ENCODE measurements around the gene USH2A. TPM values are rescaled to one million over a fixed set of nuclear protein-coding genes. Genes with fewer than 3 reads are reported as not detected.

The USH2A gene
- total RNA-seq, 4 donors from 2014 or later = under 0.01 to 1.0 (median under 0.01) TPM; not detected in 1

DNA sequence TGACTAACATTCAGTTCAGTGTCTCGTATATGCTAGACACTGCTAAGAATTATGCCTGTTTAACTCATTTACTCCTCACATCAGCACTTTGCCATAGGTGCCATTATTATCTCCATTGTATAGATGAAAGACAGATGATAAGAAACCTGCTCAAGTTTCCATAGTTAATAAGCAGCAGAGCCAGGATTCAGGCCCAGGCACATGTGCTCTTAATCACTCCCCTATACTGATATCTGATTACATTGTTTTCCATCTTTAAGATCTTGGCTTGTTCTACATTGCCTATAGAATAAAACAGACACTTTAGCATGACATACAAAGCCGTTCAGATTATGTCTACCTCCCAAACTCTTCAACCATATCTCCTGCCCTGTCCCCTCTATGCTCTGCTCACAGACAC, 30.5 kb upstream of the USH2A start:
- H3K36me3 ChIP-seq = no peaks in the 10 kb centered on the region
- H3K27ac ChIP-seq = no peak overlapping the region
- H3K4me1 ChIP-seq = no peaks in the 10 kb centered on the region
- 61 to 67% methylated on average over 2 of the region's 2 CpGs for WGBS, 2 donors
- no peaks in the 10 kb centered on the region for H3K9me3 ChIP-seq
- no peak for DNase-seq (ENCODE audit: low spot score in 2 of 2)
- TF ChIP-seq CTCF (IDR thresholded peaks at IDR 0.05) (no peak), POLR2A (IDR thresholded peaks at IDR 0.05) (no peak)
- no peaks in the 10 kb centered on the region for H3K27me3 ChIP-seq
- H3K4me3 ChIP-seq = no peak overlapping the region

- Histone ChIP-seq H3K4me1 (no peaks in the 10 kb centered on the region), H3K9me3 (no peaks in the 10 kb centered on the region), H3K36me3 (no peaks in the 10 kb centered on the region), H3K27ac (no peak overlapping the region), H3K4me3 (no peak overlapping the region), H3K27me3 (no peaks in the 10 kb centered on the region)
- TF ChIP-seq EP300 (IDR thresholded peaks at IDR 0.05) (no peak), POLR2A (IDR thresholded peaks at IDR 0.05) (no peak), CTCF (IDR thresholded peaks at IDR 0.05) (no peak)
- WGBS, 2 donors = 37 to 45% methylated on average over 3 of the region's 3 CpGs
- no peak for DNase-seq (ENCODE audit: low spot score in 2 of 2)
Observed at GRCh38 chr1:216450227-216450626, 27.0 kb upstream of the USH2A start.

DNA sequence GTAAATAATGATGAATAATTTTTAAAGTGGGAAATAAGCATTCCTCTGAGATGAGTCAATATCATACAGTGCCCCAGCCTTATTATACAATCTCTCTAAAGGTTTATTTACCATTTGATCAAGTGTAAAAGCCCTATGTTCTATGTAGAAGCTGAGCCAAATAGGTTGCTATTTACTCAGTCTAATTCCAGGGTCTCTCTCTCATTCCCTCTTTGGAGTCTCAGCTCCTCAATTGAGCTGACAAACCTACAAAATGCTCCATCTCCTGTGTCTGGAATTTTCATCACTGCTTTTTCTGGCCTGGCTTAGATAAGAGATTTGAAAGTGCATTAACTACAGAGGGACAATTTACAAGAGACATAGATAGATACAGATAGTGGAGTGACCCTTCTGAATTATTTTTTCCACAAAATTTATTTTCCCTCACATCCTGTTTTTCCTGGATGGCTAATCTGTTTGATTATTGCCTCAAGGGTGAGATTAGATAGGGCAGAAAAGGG, 24.8 kb upstream of the USH2A start:
- H3K4me3 ChIP-seq = no peak overlapping the region
- H3K27me3 ChIP-seq = no peaks in the 10 kb centered on the region
- no peaks in the 10 kb centered on the region for H3K9me3 ChIP-seq
- no peaks in the 10 kb centered on the region for H3K4me1 ChIP-seq
- DNase-seq (ENCODE audit: low spot score in 2 of 2) = no peak
- H3K36me3 ChIP-seq = no peaks in the 10 kb centered on the region
- no peak for TF ChIP-seq CTCF (IDR thresholded peaks at IDR 0.05)
- no peak for TF ChIP-seq EP300 (IDR thresholded peaks at IDR 0.05)
- TF ChIP-seq POLR2A (IDR thresholded peaks at IDR 0.05) = no peak
- no peak overlapping the region for H3K27ac ChIP-seq

GRCh38 chr1:216437603-216438002, 14.4 kb upstream of the USH2A start:
- Histone ChIP-seq H3K36me3 (no peaks in the 10 kb centered on the region), H3K27me3 (no peaks in the 10 kb centered on the region), H3K9me3 (no peaks in the 10 kb centered on the region), H3K27ac (no peak overlapping the region), H3K4me1 (no peaks in the 10 kb centered on the region), H3K4me3 (no peak overlapping the region)
- 80 to 82% methylated on average over 5 of the region's 5 CpGs for WGBS, 2 donors
- DNase-seq (ENCODE audit: low spot score in 2 of 2) = no peak
- TF ChIP-seq EP300 (IDR thresholded peaks at IDR 0.05) (no peak), CTCF (IDR thresholded peaks at IDR 0.05) (no peak), POLR2A (IDR thresholded peaks at IDR 0.05) (no peak)

GRCh38 chr1:216434232-216434631, 11.0 kb upstream of the USH2A start:
- no peaks in the 10 kb centered on the region for H3K9me3 ChIP-seq

More at GRCh38 chr1:216434232-216434631, 11.0 kb upstream of the USH2A start:
- no peak overlapping the region for H3K27ac ChIP-seq
- H3K27me3 ChIP-seq = no peaks in the 10 kb centered on the region
- no peak overlapping the region for H3K4me3 ChIP-seq
- no peaks in the 10 kb centered on the region for H3K4me1 ChIP-seq
- no peak for DNase-seq (ENCODE audit: low spot score in 2 of 2)
- TF ChIP-seq EP300 (IDR thresholded peaks at IDR 0.05) (no peak), CTCF (IDR thresholded peaks at IDR 0.05) (no peak), POLR2A (IDR thresholded peaks at IDR 0.05) (no peak)
- H3K36me3 ChIP-seq = no peaks in the 10 kb centered on the region

Measured in tibial nerve (tissue), 4 donors.